HepG2 (cell line): ENCODE data around the gene GHRL. TPM values are rescaled to one million over a fixed set of nuclear protein-coding genes. Genes with fewer than 3 reads are reported as not detected.

Experiments
- ATAC-seq: fragments of 200-7000 bp; cut with Tn5 transposase; 3 replicates; pipeline ENCODE4 v1.9.1; 2020; ENCODE audit warnings: mild to moderate bottlenecking, moderate library complexity
- BruUV-seq: library from RNA; stranded (reverse); fragments of 400-500 nt; replicated peaks from 2 replicates; lab custom pipeline; 2021; lab: Mats Ljungman, UMichigan
- CTCF ChIA-PET: fragments of 300-600 bp; formaldehyde crosslinking; extraction: SDS; loops from one replicate; lab custom pipeline; 2021; ENCODE audit warnings: low total read pairs, inconsistent platforms, low intra/inter-chr PET ratio; lab: Yijun Ruan, JAX
- POLR2A ChIA-PET: fragments of 350-600 bp; sonication (Branson Sonifier 250); formaldehyde crosslinking; loops from one replicate; lab custom pipeline; 2020; ENCODE audit warnings: antibody characterized with exemption, inconsistent platforms; lab: Yijun Ruan, JAX
- DNase-seq: peaks from one replicate; pipeline ENCODE4 v3.0.0-alpha.2; 2015; ENCODE audit warnings: low spot score
- FAIRE-seq: peaks from 3 replicates; lab custom pipeline; 2011; peaks lifted over from hg19 to GRCh38; lab: Jason Lieb, UNC
- H2AFZ ChIP-seq: one replicate; pipeline ENCODE4 v1.6.1; 2011; ENCODE audit warnings: low read length, inconsistent platforms
- H3K27ac ChIP-seq: fragments of 300-600 bp; 3 replicates; pipeline ENCODE4 v1.8.0; 2011; ENCODE audit warnings: mixed run types, mild to moderate bottlenecking, mixed read lengths, low read length, inconsistent platforms; ENCODE audit not compliant: insufficient read depth; ENCODE audit errors: extremely low read length
- H3K27me3 ChIP-seq, 2 experiments: fragments of 200-600 bp in 1 of 2; 2 replicates in 1 of 2; 3 replicates in 1 of 2; pipeline versions ENCODE4 v1.6.0 to v1.8.0; 2011; ENCODE audit warnings: low read length in 2 of 2, mild to moderate bottlenecking in 2 of 2, moderate library complexity in 2 of 2, inconsistent platforms in 1 of 2; ENCODE audit not compliant: insufficient read depth in 2 of 2, control insufficient read depth in 1 of 2
- H3K36me3 ChIP-seq, 2 experiments: fragments of 200-600 bp in 1 of 2; replicated peaks in 1 of 2; 2 replicates in 1 of 2; 3 replicates in 1 of 2; pipeline versions ENCODE4 v1.5.1 to v1.8.0; 2011; ENCODE audit warnings: low read length in 2 of 2, inconsistent platforms in 1 of 2; ENCODE audit not compliant: insufficient read depth in 2 of 2, control insufficient read depth in 1 of 2
- H3K4me1 ChIP-seq: 2 replicates; pipeline ENCODE4 v1.5.1; 2012; ENCODE audit warnings: low read length, inconsistent platforms; ENCODE audit not compliant: insufficient read depth
- H3K4me2 ChIP-seq: 2 replicates; pipeline ENCODE4 v1.6.0; 2011; ENCODE audit warnings: low read depth, low read length, inconsistent platforms
- H3K4me3 ChIP-seq, 3 experiments: fragments of 200-600 bp in 1 of 3; sonication (generic), shearing (Covaris generic) in 1 of 3; replicated peaks in 1 of 3; 2 replicates each; pipeline ENCODE4 v1.5.1; 2011 to 2016; ENCODE audit warnings: low read length in 3 of 3, inconsistent platforms in 2 of 3, low read depth in 2 of 3, mild to moderate bottlenecking in 2 of 3, control low read depth in 1 of 3, mixed read lengths in 1 of 3; ENCODE audit not compliant: insufficient read depth in 1 of 3
- H3K79me2 ChIP-seq: one replicate; pipeline ENCODE4 v1.6.1; 2011; ENCODE audit warnings: low read length, inconsistent platforms; ENCODE audit not compliant: insufficient read depth
- H3K9ac ChIP-seq: 2 replicates; pipeline ENCODE4 v1.6.0; 2011; ENCODE audit warnings: mild to moderate bottlenecking, low read depth, low read length, inconsistent platforms; ENCODE audit not compliant: insufficient read depth
- H3K9me3 ChIP-seq: 2 replicates; pipeline ENCODE4 v1.5.1; 2012; ENCODE audit warnings: mild to moderate bottlenecking, low read length
- H4K20me1 ChIP-seq: 2 replicates; pipeline ENCODE4 v1.6.0; 2011; ENCODE audit warnings: inconsistent platforms, mild to moderate bottlenecking, low read length, moderate library complexity; ENCODE audit not compliant: insufficient read depth
- GATAD1 ChIP-seq: IDR thresholded peaks from 2 replicates; pipeline ENCODE4 v1.6.1; 2016; ENCODE audit warnings: missing genetic modification reagents, missing compliant biosample characterization
- HNRNPK ChIP-seq: fragments of 200-400 bp; formaldehyde crosslinking; IDR thresholded peaks from 2 replicates; pipeline ENCODE4 v1.6.1; 2018; ENCODE audit warnings: low read length, low read depth, moderate library complexity, mild to moderate bottlenecking; ENCODE audit not compliant: poor library complexity, severe bottlenecking
- PCBP1 ChIP-seq: fragments of 200-400 bp; formaldehyde crosslinking; IDR thresholded peaks from 2 replicates; pipeline ENCODE4 v1.6.1; 2017; ENCODE audit warnings: mild to moderate bottlenecking, low read depth, low read length, borderline replicate concordance
- STAT5B ChIP-seq: sonication (generic); formaldehyde crosslinking; IDR thresholded peaks from 2 replicates; pipeline ENCODE4 v1.4.0; 2020; ENCODE audit warnings: missing genetic modification reagents
- ZNF136 ChIP-seq: sonication (generic); formaldehyde crosslinking; IDR thresholded peaks from 2 replicates; pipeline ENCODE4 v1.8.1; 2022; ENCODE audit warnings: low read depth, mild to moderate bottlenecking, moderate library complexity, missing genetic modification reagents
- ZNF24 ChIP-seq: fragments of 450-650 bp; IDR thresholded peaks from 2 replicates; pipeline ENCODE4 v1.6.1; 2017; ENCODE audit warnings: antibody characterized with exemption, mild to moderate bottlenecking
- ZNF776 ChIP-seq: sonication (generic); formaldehyde crosslinking; IDR thresholded peaks from 2 replicates; pipeline ENCODE4 v1.4.0; 2020; ENCODE audit warnings: mild to moderate bottlenecking, missing genetic modification reagents
- WGBS: methylation state at CpG from one replicate; pipeline ENCODE4 v1.1.6; 2017; ENCODE audit warnings: low lambda C conversion rate; 5-methylcytosine and 5-hydroxymethylcytosine counted together
- in situ Hi-C: cut with HindIII; loops from 2 replicates; pipeline ENCODE4 v1.10.0; 2017; ENCODE audit warnings: low pct_unique_long_range_greater_than_20kb; ENCODE audit not compliant: extremely low pct_ligation_motif_present
- intact Hi-C: fragments of 100-400 bp; cut with micrococcal nuclease; formaldehyde crosslinking; loops from one replicate; pipeline ENCODE4 v1.10.0; 2022; ENCODE audit not compliant: unreplicated experiment
- polyA plus RNA-seq, 8 experiments: library from polyadenylated mRNA; depleted of rRNA in 3 of 8; stranded (reverse) in 7 of 8; unstranded in 1 of 8; fragments of >200 nt; fragmentation: Illumina TruSeq in 4 of 8; extraction: Trizol in 4 of 8; gene quantifications; 2 replicates each; pipeline versions ENCODE4 v1.2.1 to v1.2.3, GENCODE V29; 2011 to 2016; ENCODE audit warnings: low read depth in 4 of 8, missing spikeins in 1 of 8, mixed read lengths in 1 of 8; ENCODE audit not compliant: insufficient read depth in 1 of 8
- total RNA-seq, 5 experiments: library from RNA; depleted of rRNA; stranded (reverse); fragments of >200 nt; fragmentation: Illumina TruSeq; extraction: Trizol; gene quantifications; 2 replicates each; pipeline ENCODE4 v1.2.3, GENCODE V29; 2016; ENCODE audit warnings: low read depth in 1 of 5
- TF ChIP-seq, protein P1 (sequence below): sonication (generic); formaldehyde crosslinking; IDR thresholded peaks from 2 replicates; pipeline ENCODE4 v1.5.0; 2020; ENCODE audit warnings: missing genetic modification reagents
- TF ChIP-seq, protein P2 (sequence below): sonication (generic); formaldehyde crosslinking; IDR thresholded peaks from 2 replicates; pipeline ENCODE4 v1.4.0; 2020; ENCODE audit warnings: missing genetic modification reagents
- TF ChIP-seq, protein P3 (sequence below): sonication (generic); formaldehyde crosslinking; IDR thresholded peaks from 2 replicates; pipeline ENCODE4 v1.5.1; 2020; ENCODE audit warnings: mild to moderate bottlenecking, missing genetic modification reagents, moderate library complexity
- TF ChIP-seq, protein P4 (sequence below): sonication (generic); formaldehyde crosslinking; IDR thresholded peaks from 2 replicates; pipeline ENCODE4 v1.5.0; 2020; ENCODE audit warnings: mild to moderate bottlenecking, missing genetic modification reagents, moderate library complexity
- TF ChIP-seq, protein P5 (sequence below): fragments of 450-650 bp; IDR thresholded peaks from 2 replicates; pipeline ENCODE4 v1.6.1; 2016
- TF ChIP-seq, protein P6 (sequence below): sonication (generic); formaldehyde crosslinking; IDR thresholded peaks from 2 replicates; pipeline ENCODE4 v1.4.0; 2020; ENCODE audit warnings: missing genetic modification reagents
- TF ChIP-seq, protein P7 (sequence below): sonication (generic); formaldehyde crosslinking; IDR thresholded peaks from 2 replicates; pipeline ENCODE4 v1.4.0; 2020; ENCODE audit warnings: mild to moderate bottlenecking, missing genetic modification reagents

GHRL gene
- total and polyA plus RNA-seq, 2 of the 13 experiments (the other 11 are each of a cell fraction or from before 2014, with no cell fraction given) = 0.09 TPM; not detected in 1

DNA sequence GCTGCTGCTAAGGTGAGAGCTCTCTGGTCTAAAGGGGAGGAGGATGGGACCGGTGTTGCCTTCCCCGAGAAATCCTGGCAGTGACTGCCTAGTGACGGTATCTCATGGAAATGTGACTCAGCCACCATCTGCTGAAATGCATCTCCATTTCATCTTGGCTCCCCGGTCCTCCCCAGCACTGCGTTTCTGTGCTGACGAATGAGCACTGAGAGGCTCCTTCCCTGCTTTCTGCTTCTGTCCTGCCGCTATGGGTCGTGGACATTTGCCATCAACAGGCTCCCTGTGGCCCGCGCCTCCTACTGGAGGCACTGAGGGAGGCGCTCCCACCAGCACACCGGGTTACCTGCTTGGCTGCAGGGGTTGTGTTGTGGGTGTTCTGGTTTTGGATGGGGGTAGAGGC lies 41.7 kb upstream of the GHRL start:
- H3K27ac ChIP-seq = no peak overlapping the region
- FAIRE-seq (peak; percentile 18), DNase-seq (no peak), ATAC-seq (peak; percentile 64)
- H3K4me2 ChIP-seq = 0 out of 2 replicates have a peak overlapping the region, but pooled peaks have one; percentile 10
- H3K27me3 ChIP-seq = peaks cover 0 to 11% of the 10 kb centered on the region in 2 experiments; a peak in 3 of 5 replicates
- no peaks in the 10 kb centered on the region for H3K9me3 ChIP-seq
- in situ Hi-C loops (no loop called here), intact Hi-C loops (no loop called here)
- 58% methylated on average over 10 of the region's 12 CpGs for WGBS
- no peaks in the 10 kb centered on the region for H4K20me1 ChIP-seq
- H3K4me3 ChIP-seq = no peak overlapping the region
- no peaks in the 10 kb centered on the region for H3K79me2 ChIP-seq
- H2AFZ ChIP-seq = no peak overlapping the region
- CTCF ChIA-PET = no interaction called here
- POLR2A ChIA-PET = no interaction called here
- no TSS peak for BruUV-seq
- peaks cover 48% of the 10 kb centered on the region for H3K4me1 ChIP-seq
- H3K9ac ChIP-seq = no peak overlapping the region
- no peaks in the 10 kb centered on the region for H3K36me3 ChIP-seq
- TF ChIP-seq, protein P1, sequence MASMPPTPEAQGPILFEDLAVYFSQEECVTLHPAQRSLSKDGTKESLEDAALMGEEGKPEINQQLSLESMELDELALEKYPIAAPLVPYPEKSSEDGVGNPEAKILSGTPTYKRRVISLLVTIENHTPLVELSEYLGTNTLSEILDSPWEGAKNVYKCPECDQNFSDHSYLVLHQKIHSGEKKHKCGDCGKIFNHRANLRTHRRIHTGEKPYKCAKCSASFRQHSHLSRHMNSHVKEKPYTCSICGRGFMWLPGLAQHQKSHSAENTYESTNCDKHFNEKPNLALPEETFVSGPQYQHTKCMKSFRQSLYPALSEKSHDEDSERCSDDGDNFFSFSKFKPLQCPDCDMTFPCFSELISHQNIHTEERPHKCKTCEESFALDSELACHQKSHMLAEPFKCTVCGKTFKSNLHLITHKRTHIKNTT (CRISPR knock-in tag) = no peak
- TF ChIP-seq HNRNPK = no peak
- TF ChIP-seq, protein P2, sequence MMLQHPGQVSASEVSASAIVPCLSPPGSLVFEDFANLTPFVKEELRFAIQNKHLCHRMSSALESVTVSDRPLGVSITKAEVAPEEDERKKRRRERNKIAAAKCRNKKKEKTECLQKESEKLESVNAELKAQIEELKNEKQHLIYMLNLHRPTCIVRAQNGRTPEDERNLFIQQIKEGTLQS (CRISPR knock-in tag) = no peak
- TF ChIP-seq, protein P3, sequence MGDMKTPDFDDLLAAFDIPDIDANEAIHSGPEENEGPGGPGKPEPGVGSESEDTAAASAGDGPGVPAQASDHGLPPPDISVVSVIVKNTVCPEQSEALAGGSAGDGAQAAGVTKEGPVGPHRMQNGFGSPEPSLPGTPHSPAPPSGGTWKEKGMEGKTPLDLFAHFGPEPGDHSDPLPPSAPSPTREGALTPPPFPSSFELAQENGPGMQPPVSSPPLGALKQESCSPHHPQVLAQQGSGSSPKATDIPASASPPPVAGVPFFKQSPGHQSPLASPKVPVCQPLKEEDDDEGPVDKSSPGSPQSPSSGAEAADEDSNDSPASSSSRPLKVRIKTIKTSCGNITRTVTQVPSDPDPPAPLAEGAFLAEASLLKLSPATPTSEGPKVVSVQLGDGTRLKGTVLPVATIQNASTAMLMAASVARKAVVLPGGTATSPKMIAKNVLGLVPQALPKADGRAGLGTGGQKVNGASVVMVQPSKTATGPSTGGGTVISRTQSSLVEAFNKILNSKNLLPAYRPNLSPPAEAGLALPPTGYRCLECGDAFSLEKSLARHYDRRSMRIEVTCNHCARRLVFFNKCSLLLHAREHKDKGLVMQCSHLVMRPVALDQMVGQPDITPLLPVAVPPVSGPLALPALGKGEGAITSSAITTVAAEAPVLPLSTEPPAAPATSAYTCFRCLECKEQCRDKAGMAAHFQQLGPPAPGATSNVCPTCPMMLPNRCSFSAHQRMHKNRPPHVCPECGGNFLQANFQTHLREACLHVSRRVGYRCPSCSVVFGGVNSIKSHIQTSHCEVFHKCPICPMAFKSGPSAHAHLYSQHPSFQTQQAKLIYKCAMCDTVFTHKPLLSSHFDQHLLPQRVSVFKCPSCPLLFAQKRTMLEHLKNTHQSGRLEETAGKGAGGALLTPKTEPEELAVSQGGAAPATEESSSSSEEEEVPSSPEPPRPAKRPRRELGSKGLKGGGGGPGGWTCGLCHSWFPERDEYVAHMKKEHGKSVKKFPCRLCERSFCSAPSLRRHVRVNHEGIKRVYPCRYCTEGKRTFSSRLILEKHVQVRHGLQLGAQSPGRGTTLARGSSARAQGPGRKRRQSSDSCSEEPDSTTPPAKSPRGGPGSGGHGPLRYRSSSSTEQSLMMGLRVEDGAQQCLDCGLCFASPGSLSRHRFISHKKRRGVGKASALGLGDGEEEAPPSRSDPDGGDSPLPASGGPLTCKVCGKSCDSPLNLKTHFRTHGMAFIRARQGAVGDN = peak; percentile 7; the same call in 1 of the 2 replicates
- TF ChIP-seq ZNF136 = no peak
- TF ChIP-seq ZNF24 = no peak
- no peak for TF ChIP-seq PCBP1
- TF ChIP-seq, protein P4, sequence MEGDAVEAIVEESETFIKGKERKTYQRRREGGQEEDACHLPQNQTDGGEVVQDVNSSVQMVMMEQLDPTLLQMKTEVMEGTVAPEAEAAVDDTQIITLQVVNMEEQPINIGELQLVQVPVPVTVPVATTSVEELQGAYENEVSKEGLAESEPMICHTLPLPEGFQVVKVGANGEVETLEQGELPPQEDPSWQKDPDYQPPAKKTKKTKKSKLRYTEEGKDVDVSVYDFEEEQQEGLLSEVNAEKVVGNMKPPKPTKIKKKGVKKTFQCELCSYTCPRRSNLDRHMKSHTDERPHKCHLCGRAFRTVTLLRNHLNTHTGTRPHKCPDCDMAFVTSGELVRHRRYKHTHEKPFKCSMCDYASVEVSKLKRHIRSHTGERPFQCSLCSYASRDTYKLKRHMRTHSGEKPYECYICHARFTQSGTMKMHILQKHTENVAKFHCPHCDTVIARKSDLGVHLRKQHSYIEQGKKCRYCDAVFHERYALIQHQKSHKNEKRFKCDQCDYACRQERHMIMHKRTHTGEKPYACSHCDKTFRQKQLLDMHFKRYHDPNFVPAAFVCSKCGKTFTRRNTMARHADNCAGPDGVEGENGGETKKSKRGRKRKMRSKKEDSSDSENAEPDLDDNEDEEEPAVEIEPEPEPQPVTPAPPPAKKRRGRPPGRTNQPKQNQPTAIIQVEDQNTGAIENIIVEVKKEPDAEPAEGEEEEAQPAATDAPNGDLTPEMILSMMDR (CRISPR knock-in tag) = peak; percentile 71
- TF ChIP-seq, protein P5, sequence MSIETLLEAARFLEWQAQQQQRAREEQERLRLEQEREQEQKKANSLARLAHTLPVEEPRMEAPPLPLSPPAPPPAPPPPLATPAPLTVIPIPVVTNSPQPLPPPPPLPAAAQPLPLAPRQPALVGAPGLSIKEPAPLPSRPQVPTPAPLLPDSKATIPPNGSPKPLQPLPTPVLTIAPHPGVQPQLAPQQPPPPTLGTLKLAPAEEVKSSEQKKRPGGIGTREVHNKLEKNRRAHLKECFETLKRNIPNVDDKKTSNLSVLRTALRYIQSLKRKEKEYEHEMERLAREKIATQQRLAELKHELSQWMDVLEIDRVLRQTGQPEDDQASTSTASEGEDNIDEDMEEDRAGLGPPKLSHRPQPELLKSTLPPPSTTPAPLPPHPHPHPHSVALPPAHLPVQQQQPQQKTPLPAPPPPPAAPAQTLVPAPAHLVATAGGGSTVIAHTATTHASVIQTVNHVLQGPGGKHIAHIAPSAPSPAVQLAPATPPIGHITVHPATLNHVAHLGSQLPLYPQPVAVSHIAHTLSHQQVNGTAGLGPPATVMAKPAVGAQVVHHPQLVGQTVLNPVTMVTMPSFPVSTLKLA = no peak
- no peak for TF ChIP-seq STAT5B (CRISPR knock-in tag)
- TF ChIP-seq, protein P6, sequence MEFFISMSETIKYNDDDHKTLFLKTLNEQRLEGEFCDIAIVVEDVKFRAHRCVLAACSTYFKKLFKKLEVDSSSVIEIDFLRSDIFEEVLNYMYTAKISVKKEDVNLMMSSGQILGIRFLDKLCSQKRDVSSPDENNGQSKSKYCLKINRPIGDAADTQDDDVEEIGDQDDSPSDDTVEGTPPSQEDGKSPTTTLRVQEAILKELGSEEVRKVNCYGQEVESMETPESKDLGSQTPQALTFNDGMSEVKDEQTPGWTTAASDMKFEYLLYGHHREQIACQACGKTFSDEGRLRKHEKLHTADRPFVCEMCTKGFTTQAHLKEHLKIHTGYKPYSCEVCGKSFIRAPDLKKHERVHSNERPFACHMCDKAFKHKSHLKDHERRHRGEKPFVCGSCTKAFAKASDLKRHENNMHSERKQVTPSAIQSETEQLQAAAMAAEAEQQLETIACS = no peak
- TF ChIP-seq, protein P7, sequence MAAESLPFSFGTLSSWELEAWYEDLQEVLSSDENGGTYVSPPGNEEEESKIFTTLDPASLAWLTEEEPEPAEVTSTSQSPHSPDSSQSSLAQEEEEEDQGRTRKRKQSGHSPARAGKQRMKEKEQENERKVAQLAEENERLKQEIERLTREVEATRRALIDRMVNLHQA (CRISPR knock-in tag) = no peak
- TF ChIP-seq GATAD1 (CRISPR knock-in tag) = no peak
- no peak for TF ChIP-seq ZNF776 (CRISPR knock-in tag)
